ENCODE results near the gene RASGRF2. TPM values are rescaled to one million over a fixed set of nuclear protein-coding genes. Genes with fewer than 3 reads are reported as not detected.

Gene RASGRF2
- total and polyA plus RNA-seq, 2 of the 13 experiments (the other 11 are each of a cell fraction or from before 2014, with no cell fraction given) = 23.6 to 29.0 TPM

GRCh38 chr5:81233080-81233634, 273.0 kb downstream of the RASGRF2 start, which contains the start of gene CKMT2 (continued):
- TF ChIP-seq HNRNPLL (IDR thresholded peaks at IDR 0.05; ENCODE audit: low read depth, low read length, poor library complexity, severe bottlenecking) (peak; percentile 70), ZNF891 (CRISPR knock-in tag; IDR thresholded peaks at IDR 0.05) (no peak), MIER2 (CRISPR knock-in tag; IDR thresholded peaks at IDR 0.05) (no peak), ARHGAP35 (CRISPR knock-in tag; IDR thresholded peaks at IDR 0.05; ENCODE audit: borderline replicate concordance) (no peak), ZFP36 (IDR thresholded peaks at IDR 0.05; ENCODE audit: borderline replicate concordance, low read depth, low read length, partially characterized antibody) (no peak), BORCS8-MEF2B (CRISPR knock-in tag; IDR thresholded peaks at IDR 0.05) (0 out of 2 replicates have a peak, but pooled peaks have one; percentile 53), ZNF570 (CRISPR knock-in tag; IDR thresholded peaks at IDR 0.05; ENCODE audit: borderline replicate concordance) (no peak), FOXC1 (CRISPR knock-in tag; IDR thresholded peaks at IDR 0.05; ENCODE audit: borderline replicate concordance) (peak; percentile 35; the same call in 1 of the 2 replicates), MED13 (CRISPR knock-in tag; IDR thresholded peaks at IDR 0.05) (no peak), DPF2 (CRISPR knock-in tag; IDR thresholded peaks at IDR 0.05; ENCODE audit: borderline replicate concordance, low read depth) (no peak), ZNF317 (CRISPR knock-in tag; IDR thresholded peaks at IDR 0.05) (0 out of 2 replicates have a peak, but pooled peaks have one; percentile 35), RFXANK (CRISPR knock-in tag; IDR thresholded peaks at IDR 0.05) (no peak), NCOA2 (CRISPR knock-in tag; IDR thresholded peaks at IDR 0.05) (no peak), HOXA3 (CRISPR knock-in tag; IDR thresholded peaks at IDR 0.05) (peak; percentile 36; the same call in 1 of the 2 replicates), RARA (CRISPR knock-in tag; IDR thresholded peaks at IDR 0.05) (no peak), YEATS2 (CRISPR knock-in tag; IDR thresholded peaks at IDR 0.05; ENCODE audit: borderline replicate concordance) (no peak)
- TF ChIP-seq, protein P1, sequence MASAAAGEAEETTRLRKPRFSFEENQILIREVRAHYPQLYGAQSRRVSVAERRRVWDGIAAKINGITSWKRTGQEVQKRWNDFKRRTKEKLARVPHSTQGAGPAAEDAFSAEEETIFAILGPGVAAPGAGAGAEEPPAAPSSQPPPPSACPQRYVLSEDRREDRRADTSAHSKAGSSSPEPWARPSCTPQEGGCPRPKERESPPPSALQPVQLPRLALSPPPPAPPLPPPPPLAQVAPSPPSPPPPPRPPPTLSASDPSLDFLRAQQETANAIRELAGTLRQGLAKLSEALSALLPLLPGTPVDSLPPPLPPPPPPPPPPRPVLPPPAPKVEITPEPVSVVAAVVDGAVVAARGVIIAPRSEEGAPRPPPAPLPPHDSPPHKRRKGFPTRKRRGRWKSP (CRISPR knock-in tag; IDR thresholded peaks at IDR 0.05) = no peak
- TF ChIP-seq, protein P2, sequence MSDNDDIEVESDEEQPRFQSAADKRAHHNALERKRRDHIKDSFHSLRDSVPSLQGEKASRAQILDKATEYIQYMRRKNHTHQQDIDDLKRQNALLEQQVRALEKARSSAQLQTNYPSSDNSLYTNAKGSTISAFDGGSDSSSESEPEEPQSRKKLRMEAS (IDR thresholded peaks at IDR 0.05) = no peak; the same call in 1 of the 2 replicates
- TF ChIP-seq, protein P3, sequence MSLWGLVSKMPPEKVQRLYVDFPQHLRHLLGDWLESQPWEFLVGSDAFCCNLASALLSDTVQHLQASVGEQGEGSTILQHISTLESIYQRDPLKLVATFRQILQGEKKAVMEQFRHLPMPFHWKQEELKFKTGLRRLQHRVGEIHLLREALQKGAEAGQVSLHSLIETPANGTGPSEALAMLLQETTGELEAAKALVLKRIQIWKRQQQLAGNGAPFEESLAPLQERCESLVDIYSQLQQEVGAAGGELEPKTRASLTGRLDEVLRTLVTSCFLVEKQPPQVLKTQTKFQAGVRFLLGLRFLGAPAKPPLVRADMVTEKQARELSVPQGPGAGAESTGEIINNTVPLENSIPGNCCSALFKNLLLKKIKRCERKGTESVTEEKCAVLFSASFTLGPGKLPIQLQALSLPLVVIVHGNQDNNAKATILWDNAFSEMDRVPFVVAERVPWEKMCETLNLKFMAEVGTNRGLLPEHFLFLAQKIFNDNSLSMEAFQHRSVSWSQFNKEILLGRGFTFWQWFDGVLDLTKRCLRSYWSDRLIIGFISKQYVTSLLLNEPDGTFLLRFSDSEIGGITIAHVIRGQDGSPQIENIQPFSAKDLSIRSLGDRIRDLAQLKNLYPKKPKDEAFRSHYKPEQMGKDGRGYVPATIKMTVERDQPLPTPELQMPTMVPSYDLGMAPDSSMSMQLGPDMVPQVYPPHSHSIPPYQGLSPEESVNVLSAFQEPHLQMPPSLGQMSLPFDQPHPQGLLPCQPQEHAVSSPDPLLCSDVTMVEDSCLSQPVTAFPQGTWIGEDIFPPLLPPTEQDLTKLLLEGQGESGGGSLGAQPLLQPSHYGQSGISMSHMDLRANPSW (CRISPR knock-in tag; IDR thresholded peaks at IDR 0.05; ENCODE audit: borderline replicate concordance) = no peak

Measured in HepG2 (cell line).